Left lung (tissue), 10 donors: ENCODE measurements around the gene UBD. TPM values are rescaled to one million over a fixed set of nuclear protein-coding genes. Genes with fewer than 3 reads are reported as not detected.

Experiments
- ATAC-seq: fragments of 200-7000 bp; cut with Tn5 transposase; one replicate; pipeline ENCODE4 v1.9.1; 2020; ENCODE audit warnings: moderate library complexity
- DNase-seq, 4 donors: peaks; one replicate each; pipeline ENCODE4 v3.0.0-alpha.2; 2013 to 2020
- H3K27ac ChIP-seq, 2 donors: fragments of 200-600 bp; sonication (generic) in 1 of 2; one replicate each; pipeline versions ENCODE4 v1.5.0 to v1.8.0; 2020 to 2021
- H3K27me3 ChIP-seq, 2 donors: fragments of 200-600 bp; sonication (generic) in 1 of 2; one replicate each; pipeline versions ENCODE4 v1.5.0 to v1.8.0; 2020 to 2021
- H3K36me3 ChIP-seq, 2 donors: fragments of 200-600 bp; sonication (generic) in 1 of 2; one replicate each; pipeline versions ENCODE4 v1.5.0 to v1.8.0; 2020 to 2021
- H3K4me1 ChIP-seq, 2 donors: fragments of 200-600 bp; one replicate each; pipeline ENCODE4 v1.8.0; 2021
- H3K4me3 ChIP-seq, 2 donors: fragments of 200-600 bp; sonication (generic) in 1 of 2; one replicate each; pipeline versions ENCODE4 v1.5.0 to v1.8.0; 2020 to 2021; ENCODE audit warnings: mild to moderate bottlenecking in 1 of 2
- H3K9me3 ChIP-seq, 2 donors: fragments of 200-600 bp; sonication (generic) in 1 of 2; one replicate each; pipeline versions ENCODE4 v1.5.0 to v1.8.0; 2020 to 2021
- CTCF ChIP-seq, 2 donors: fragments of 200-600 bp; sonication (generic) in 1 of 2; IDR thresholded peaks; one replicate each; pipeline versions ENCODE4 v1.5.0 to v1.8.0; 2021; ENCODE audit warnings: antibody characterized with exemption in 2 of 2
- intact Hi-C, 2 donors: fragments of 100-400 bp; cut with DNase I; formaldehyde crosslinking; loops; one replicate each; pipeline versions ENCODE4 v1.11.2 to v1.14.2; 2022
- polyA plus RNA-seq, 6 donors: library from polyadenylated mRNA; unstranded; fragments of 120-200 nt; gene quantifications; one replicate each; pipeline ENCODE4 v1.2.1, GENCODE V29; 2013; ENCODE audit not compliant: insufficient read length in 6 of 6
- total RNA-seq, 2 donors: library from RNA; stranded (reverse); fragmentation: NEBNext Ultra II Directional; extraction: Animal tissue kit (Norgen Biotek cat#: 25700); gene quantifications; one replicate each; pipeline ENCODE4 v1.2.1, GENCODE V29; 2021
- donor health status: DM: no; HTN: yes; CAD: no.
- donor health status: DM: no; HTN: no; CAD: no.

Gene UBD
- total and polyA plus RNA-seq, 8 donors: 0.25 to 2.7 (median 1.3) TPM

- H3K27ac ChIP-seq: no peak overlapping the region
- DNase-seq (no peak), ATAC-seq (no peak)
- no peak overlapping the region for H3K4me3 ChIP-seq
- H3K9me3 ChIP-seq: no peaks in the 10 kb centered on the region
- no peaks in the 10 kb centered on the region for H3K36me3 ChIP-seq
- H3K4me1 ChIP-seq: no peaks in the 10 kb centered on the region
- intact Hi-C loops: no loop called here
- no peak for TF ChIP-seq CTCF (IDR thresholded peaks at IDR 0.05)
- H3K27me3 ChIP-seq: peaks cover 0 to 8% of the 10 kb centered on the region in 2 donors
Measured at GRCh38 chr6:29505808-29506207, 53.7 kb downstream of the UBD start.

Other genes with a start within 250 kb of the UBD start
- not detected for gene OR5V1, start 190.9 kb downstream of the UBD start, total RNA-seq
- not detected for gene OR5V1, start 190.9 kb downstream of the UBD start, polyA plus RNA-seq
- gene OR12D3, start 184.4 kb downstream of the UBD start, total RNA-seq: not detected
- not detected for gene OR12D3, start 184.4 kb downstream of the UBD start, polyA plus RNA-seq
- not detected for gene OR12D2, start 164.1 kb downstream of the UBD start, total RNA-seq
- not detected for gene OR12D2, start 164.1 kb downstream of the UBD start, polyA plus RNA-seq
- not detected for gene OR12D1, start 144.8 kb downstream of the UBD start, total RNA-seq
- gene OR12D1, start 144.8 kb downstream of the UBD start, polyA plus RNA-seq: not detected
- not detected for gene OR10C1, start 120.4 kb downstream of the UBD start, total RNA-seq
- gene OR10C1, start 120.4 kb downstream of the UBD start, polyA plus RNA-seq: not detected
- gene OR11A1, start 102.7 kb downstream of the UBD start, total RNA-seq: not detected
- under 1 TPM in 1 of 6 donors, not detected in 5; 0.06 TPM for gene OR11A1, start 102.7 kb downstream of the UBD start, polyA plus RNA-seq
- not detected for gene OR2H1, start 102.6 kb downstream of the UBD start, total RNA-seq
- gene OR2H1, start 102.6 kb downstream of the UBD start, polyA plus RNA-seq: not detected
- gene MAS1L, start 71.8 kb downstream of the UBD start, total RNA-seq: not detected
- not detected for gene MAS1L, start 71.8 kb downstream of the UBD start, polyA plus RNA-seq
- not detected for gene OR2H2, start 25.4 kb upstream of the UBD start, total RNA-seq
- gene OR2H2, start 25.4 kb upstream of the UBD start, polyA plus RNA-seq: under 1 TPM; 0.10 to 0.30 (median 0.14) TPM
- gene GABBR1, start 73.5 kb upstream of the UBD start, total RNA-seq: 10 to 100 TPM; 25.0 to 32.0 TPM
- gene GABBR1, start 73.5 kb upstream of the UBD start, polyA plus RNA-seq: 100 to 1,000 TPM in 2 of 6 donors, 10 to 100 TPM in 4; 73.5 to 122 (median 95.1) TPM
- not detected for gene MOG, start 97.4 kb upstream of the UBD start, total RNA-seq
- under 1 TPM in 1 of 6 donors, not detected in 5; 0.10 TPM for gene MOG, start 97.4 kb upstream of the UBD start, polyA plus RNA-seq
- gene ZFP57, start 121.4 kb upstream of the UBD start, total RNA-seq: not detected
- gene ZFP57, start 121.4 kb upstream of the UBD start, polyA plus RNA-seq: under 1 TPM in 2 of 6 donors, not detected in 4; 0.61 to 0.68 TPM
- gene HLA-F, start 163.7 kb upstream of the UBD start, total RNA-seq: 100 to 1,000 TPM in 1 of 2 donors, 10 to 100 TPM in 1; 98.3 to 197 TPM
- gene HLA-F, start 163.7 kb upstream of the UBD start, polyA plus RNA-seq: 10 to 100 TPM; 15.4 to 23.9 (median 18.1) TPM